ENCODE data around the gene DDX31.

DDX31 gene

DNA sequence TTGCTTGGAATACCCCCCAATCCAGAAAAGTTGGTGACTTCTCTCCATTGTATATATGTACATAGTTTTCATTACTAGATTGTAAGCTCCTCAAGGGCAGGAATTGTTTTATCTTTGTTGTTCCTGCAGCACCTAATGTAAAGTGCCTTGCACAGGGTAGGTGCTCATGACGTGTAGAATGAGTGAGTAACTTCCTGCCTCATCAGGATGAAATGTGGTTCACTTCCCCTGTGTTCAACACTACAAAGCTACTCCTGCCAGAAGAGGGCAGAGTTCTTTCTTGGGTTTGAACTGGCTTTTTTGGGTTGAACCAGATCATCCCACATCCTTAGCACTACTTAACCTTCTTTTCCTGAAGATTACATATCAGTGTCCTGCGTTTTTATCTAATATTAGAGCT lies 24.4 kb upstream of the DDX31 start:
- TF ChIP-seq, protein P1, sequence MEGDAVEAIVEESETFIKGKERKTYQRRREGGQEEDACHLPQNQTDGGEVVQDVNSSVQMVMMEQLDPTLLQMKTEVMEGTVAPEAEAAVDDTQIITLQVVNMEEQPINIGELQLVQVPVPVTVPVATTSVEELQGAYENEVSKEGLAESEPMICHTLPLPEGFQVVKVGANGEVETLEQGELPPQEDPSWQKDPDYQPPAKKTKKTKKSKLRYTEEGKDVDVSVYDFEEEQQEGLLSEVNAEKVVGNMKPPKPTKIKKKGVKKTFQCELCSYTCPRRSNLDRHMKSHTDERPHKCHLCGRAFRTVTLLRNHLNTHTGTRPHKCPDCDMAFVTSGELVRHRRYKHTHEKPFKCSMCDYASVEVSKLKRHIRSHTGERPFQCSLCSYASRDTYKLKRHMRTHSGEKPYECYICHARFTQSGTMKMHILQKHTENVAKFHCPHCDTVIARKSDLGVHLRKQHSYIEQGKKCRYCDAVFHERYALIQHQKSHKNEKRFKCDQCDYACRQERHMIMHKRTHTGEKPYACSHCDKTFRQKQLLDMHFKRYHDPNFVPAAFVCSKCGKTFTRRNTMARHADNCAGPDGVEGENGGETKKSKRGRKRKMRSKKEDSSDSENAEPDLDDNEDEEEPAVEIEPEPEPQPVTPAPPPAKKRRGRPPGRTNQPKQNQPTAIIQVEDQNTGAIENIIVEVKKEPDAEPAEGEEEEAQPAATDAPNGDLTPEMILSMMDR (IDR thresholded peaks at IDR 0.05), result peak; percentile 19
- Histone ChIP-seq H3K79me2 (no peaks in the 10 kb centered on the region), H3K27ac (no peak overlapping the region), H2AFZ (no peak overlapping the region), H3K4me2 (ENCODE audit: low read length) (no peak overlapping the region), H3K36me3 (ENCODE audit: control insufficient read depth, insufficient read depth, low read length) (no peaks in the 10 kb centered on the region), H3K4me3 (ENCODE audit: low read depth, low read length) (no peak overlapping the region), H3K4me1 (no peaks in the 10 kb centered on the region), H3K27me3 (ENCODE audit: control insufficient read depth, insufficient read depth, low read length) (no peaks in the 10 kb centered on the region), H3K9me3 (ENCODE audit: control insufficient read depth, low read length) (peaks cover 3% of the 10 kb centered on the region), H3K9ac (no peak overlapping the region)

GRCh38 chr9:132690696-132691095 lies 20.9 kb upstream of the DDX31 start:
- Histone ChIP-seq H3K27me3 (ENCODE audit: control insufficient read depth, insufficient read depth, low read length) (no peaks in the 10 kb centered on the region), H3K27ac (no peak overlapping the region), H3K9me3 (ENCODE audit: control insufficient read depth, low read length) (no peaks in the 10 kb centered on the region), H3K4me3 (ENCODE audit: low read depth, low read length) (no peak overlapping the region), H3K36me3 (ENCODE audit: control insufficient read depth, insufficient read depth, low read length) (no peaks in the 10 kb centered on the region), H2AFZ (no peak overlapping the region), H3K9ac (no peak overlapping the region), H3K79me2 (no peaks in the 10 kb centered on the region), H3K4me2 (ENCODE audit: low read length) (no peak overlapping the region), H3K4me1 (no peaks in the 10 kb centered on the region)
- TF ChIP-seq, protein P1 (IDR thresholded peaks at IDR 0.05), result no peak

DNA sequence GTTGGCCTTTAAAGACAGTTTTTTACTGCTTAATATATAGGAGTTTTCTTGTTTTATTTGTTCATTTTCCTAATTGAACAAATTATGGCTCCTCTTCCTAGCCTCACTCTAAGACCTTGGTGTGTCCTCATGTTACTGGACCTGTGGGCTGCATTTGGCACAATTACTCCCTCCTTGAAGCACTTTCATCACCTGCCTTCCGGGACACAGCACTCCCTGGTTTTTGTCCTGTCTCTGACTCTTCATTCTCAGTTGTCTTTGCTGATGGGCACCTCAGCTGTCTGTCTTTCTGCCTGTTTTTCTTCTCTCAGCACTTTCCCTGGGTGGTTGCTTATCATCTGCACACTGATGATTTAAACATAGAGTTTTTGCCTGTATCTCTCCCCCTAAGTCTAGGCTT lies 14.1 kb upstream of the DDX31 start:
- no peak overlapping the region for H3K4me2 ChIP-seq (ENCODE audit: low read length)
- no peak overlapping the region for H3K4me3 ChIP-seq (ENCODE audit: low read depth, low read length)
- TF ChIP-seq, protein P1 (IDR thresholded peaks at IDR 0.05), result no peak
- no peaks in the 10 kb centered on the region for H3K36me3 ChIP-seq (ENCODE audit: control insufficient read depth, insufficient read depth, low read length)
- H3K9ac ChIP-seq, result no peak overlapping the region
- H2AFZ ChIP-seq, result no peak overlapping the region
- H3K27ac ChIP-seq, result no peak overlapping the region
- H3K27me3 ChIP-seq (ENCODE audit: control insufficient read depth, insufficient read depth, low read length), result no peaks in the 10 kb centered on the region
- H3K9me3 ChIP-seq (ENCODE audit: control insufficient read depth, low read length), result no peaks in the 10 kb centered on the region
- H3K4me1 ChIP-seq, result no peaks in the 10 kb centered on the region
- no peaks in the 10 kb centered on the region for H3K79me2 ChIP-seq

DNA sequence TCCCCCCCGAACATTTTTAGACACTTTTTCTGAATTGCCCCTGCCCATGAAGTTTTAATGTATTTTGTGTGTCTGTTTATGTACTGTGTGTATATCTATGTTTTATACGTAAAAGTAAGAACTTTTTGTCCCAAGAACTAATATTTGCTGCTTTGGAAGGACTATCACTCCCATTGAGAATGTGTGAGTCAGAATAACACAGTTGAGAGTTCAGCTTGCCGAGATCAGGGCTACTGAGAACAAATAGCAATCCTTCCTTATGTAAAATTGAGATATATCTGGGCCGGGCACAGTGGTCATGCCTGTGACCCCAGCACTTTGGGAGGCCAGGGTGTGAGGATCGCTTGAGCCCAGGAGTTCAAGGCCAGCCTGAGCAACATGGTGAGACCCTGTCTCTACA lies 11.8 kb upstream of the DDX31 start:
- Histone ChIP-seq H3K36me3 (ENCODE audit: control insufficient read depth, insufficient read depth, low read length) (no peaks in the 10 kb centered on the region), H3K4me3 (ENCODE audit: low read depth, low read length) (no peak overlapping the region), H3K4me1 (no peaks in the 10 kb centered on the region), H3K27ac (no peak overlapping the region), H3K9ac (no peak overlapping the region), H2AFZ (no peak overlapping the region), H3K4me2 (ENCODE audit: low read length) (no peak overlapping the region), H3K27me3 (ENCODE audit: control insufficient read depth, insufficient read depth, low read length) (no peaks in the 10 kb centered on the region), H3K9me3 (ENCODE audit: control insufficient read depth, low read length) (no peaks in the 10 kb centered on the region), H3K79me2 (no peaks in the 10 kb centered on the region)
- TF ChIP-seq, protein P1 (IDR thresholded peaks at IDR 0.05), result no peak

DNA sequence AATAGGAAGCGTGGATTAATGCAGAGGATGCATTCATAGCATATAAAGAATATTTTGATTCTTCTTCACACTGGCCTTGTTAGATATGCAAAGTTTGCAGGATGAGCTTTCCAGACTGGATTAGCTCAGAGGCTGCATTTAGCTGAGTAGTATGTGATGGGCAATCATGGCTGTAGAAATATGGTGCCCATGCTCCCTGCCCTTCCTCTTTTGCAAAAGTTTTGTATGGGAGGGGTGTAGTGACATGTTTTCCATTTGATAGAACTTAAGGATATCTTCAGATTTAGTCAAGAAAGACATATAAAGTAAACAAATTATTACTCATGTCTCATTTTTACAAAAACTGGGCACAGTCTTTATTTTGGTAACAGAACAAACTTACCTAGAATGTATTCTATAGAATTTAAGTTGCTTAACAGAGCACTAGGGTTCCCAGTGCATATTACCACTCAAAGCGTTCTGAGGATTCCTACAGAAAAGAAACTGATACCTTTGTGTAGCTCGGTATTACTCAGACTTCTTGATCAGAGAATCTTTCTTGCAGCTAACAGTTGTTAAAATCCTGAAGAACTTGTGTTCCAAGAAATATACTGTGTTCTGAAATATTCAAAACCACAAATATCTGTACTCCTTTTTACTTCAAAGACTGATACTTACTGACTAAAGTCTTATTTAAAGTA lies 10.3 kb upstream of the DDX31 start:
- no peaks in the 10 kb centered on the region for H3K9me3 ChIP-seq (ENCODE audit: control insufficient read depth, low read length)

More for the DNA sequence above, 10.3 kb upstream of the DDX31 start:
- no peak overlapping the region for H3K9ac ChIP-seq
- no peak overlapping the region for H3K27ac ChIP-seq
- H3K4me2 ChIP-seq (ENCODE audit: low read length), result no peak overlapping the region
- no peaks in the 10 kb centered on the region for H3K4me1 ChIP-seq
- TF ChIP-seq, protein P1 (IDR thresholded peaks at IDR 0.05), result no peak
- no peaks in the 10 kb centered on the region for H3K79me2 ChIP-seq
- H3K27me3 ChIP-seq (ENCODE audit: control insufficient read depth, insufficient read depth, low read length), result no peaks in the 10 kb centered on the region
- no peak overlapping the region for H2AFZ ChIP-seq
- no peak overlapping the region for H3K4me3 ChIP-seq (ENCODE audit: low read depth, low read length)
- H3K36me3 ChIP-seq (ENCODE audit: control insufficient read depth, insufficient read depth, low read length), result no peaks in the 10 kb centered on the region
